ENCODE data around the gene AMIGO2.

The AMIGO2 gene

GRCh38 chr12:47033789-47034555 lies 45.8 kb downstream of the AMIGO2 start:
- DNase-seq (ENCODE audit: low read depth), result peak; percentile 21

- no peak for DNase-seq (ENCODE audit: low read depth)
These were observed 46.7 kb downstream of the AMIGO2 start for GRCh38 chr12:47033081-47033480.

GRCh38 chr12:47032644-47033043 lies 47.1 kb downstream of the AMIGO2 start:
- DNase-seq (ENCODE audit: low read depth), result peak; percentile 77

DNA sequence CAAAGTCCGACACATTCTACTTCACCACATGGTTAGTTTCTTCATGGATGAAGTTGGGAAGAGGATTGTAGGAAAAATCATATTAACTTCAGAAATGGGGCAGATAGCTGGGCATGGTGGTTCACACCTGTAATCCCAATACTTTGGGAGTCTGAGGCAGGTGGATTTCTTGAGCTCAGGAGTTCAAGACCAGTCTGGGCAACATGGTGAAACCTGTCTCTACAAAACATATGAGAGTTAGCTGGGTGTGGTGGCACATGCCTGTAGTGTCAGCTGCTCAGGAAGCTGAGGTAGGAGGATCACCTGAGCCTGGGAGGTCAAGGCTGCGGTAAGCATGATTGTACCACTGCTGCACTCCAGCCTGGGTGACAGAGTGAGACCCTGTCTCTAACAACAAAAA lies 49.9 kb downstream of the AMIGO2 start:
- no peak for DNase-seq (ENCODE audit: low read depth)

DNA sequence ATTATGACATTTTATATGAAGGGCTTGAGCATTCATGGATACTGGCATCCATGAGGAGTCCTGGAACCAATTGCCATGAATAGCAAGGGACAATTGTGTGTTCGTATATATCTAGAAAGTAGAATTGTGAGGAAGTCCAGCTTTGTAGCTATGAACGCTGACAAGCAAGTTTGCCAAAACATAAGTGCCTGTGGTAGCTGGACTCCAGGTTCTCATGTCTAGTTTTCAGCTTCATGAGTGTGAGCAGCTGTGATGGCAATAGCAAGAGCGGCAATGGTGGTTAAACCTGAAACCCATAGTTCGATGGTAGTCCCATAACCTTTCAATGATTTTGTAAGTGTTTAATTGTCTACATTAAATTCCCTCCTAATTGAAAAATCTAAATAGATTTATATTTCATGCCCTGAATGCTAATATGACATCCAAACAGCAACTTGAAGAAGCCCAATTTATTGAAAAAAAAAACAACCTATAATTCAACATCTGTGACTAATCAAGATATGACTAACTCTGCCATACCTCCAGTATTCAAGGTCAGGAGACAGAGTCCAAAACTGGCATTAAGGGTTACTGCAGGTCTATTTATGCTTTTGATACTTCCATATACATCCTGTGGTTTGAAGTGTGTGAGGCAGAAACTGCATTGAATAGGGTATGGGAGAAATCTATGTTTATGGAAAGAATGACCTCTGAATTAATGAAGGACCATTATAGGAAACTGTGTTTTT lies 50.6 kb downstream of the AMIGO2 start:
- peak; percentile 50 for DNase-seq (ENCODE audit: low read depth)

GRCh38 chr12:47028186-47028585 lies 51.6 kb downstream of the AMIGO2 start:
- no peak for DNase-seq (ENCODE audit: low read depth)
